ENCODE data around the gene RPAIN. TPM values are rescaled to one million over a fixed set of nuclear protein-coding genes. Genes with fewer than 3 reads are reported as not detected.

The RPAIN gene
- total and polyA plus RNA-seq, 2 experiments from 2014 or later = 69.7 to 115 TPM

DNA sequence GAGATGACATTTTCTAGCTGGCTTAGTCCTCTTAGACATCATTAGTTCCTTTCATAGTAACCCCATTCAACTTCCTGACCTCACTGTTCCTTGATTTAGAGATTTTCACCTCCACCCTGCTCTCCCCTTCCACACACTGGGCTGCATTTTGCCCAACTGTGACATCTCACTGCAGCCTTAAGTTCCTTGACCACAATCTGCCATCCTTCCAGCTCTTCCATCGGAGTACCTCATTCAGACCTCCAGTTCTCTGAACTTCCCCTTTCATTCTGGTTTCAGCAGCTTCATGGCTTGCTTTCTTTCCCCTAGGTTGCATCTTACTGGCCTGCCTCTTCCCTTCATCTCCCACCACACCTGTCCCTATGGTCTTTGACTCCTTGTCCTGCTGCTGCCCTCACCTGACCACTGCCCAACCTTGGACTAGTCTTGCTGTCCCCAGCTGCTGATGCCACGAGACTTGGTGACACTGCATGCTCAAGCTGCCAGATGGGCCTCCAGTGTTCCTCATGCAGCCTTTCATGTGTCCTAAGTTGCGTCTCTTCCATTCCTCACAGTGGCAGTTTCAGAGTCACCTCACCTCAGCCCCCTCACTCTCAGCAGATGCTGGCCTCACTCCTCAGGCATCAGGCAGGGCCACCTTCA is 41.3 kb upstream of the RPAIN start:
- no peak overlapping the region for H3K4me3 Mint-ChIP-seq
- peaks cover 44% of the 10 kb centered on the region for H3K36me3 ChIP-seq (ENCODE audit: insufficient read depth)
- no peak overlapping the region for H3K4me3 ChIP-seq
- H3K27ac ChIP-seq (ENCODE audit: low read depth) = peak overlapping the region; percentile 32; the same call in 1 of the 2 replicates
- no peak overlapping the region for H2AFZ ChIP-seq
- H3K4me2 ChIP-seq = no peak overlapping the region
- no peaks in the 10 kb centered on the region for H3K9me3 Mint-ChIP-seq
- H3K79me2 ChIP-seq (replicated peaks; ENCODE audit: insufficient read depth) = no peaks in the 10 kb centered on the region
- H4K20me1 ChIP-seq (replicated peaks; ENCODE audit: insufficient read depth) = 0 out of 2 replicates have a peak, but pooled peaks cover 8% of the 10 kb centered on the region
- TF ChIP-seq EZH2 (IDR thresholded peaks at IDR 0.05; ENCODE audit: low read depth, unreplicated experiment) (no peak), EZH2phosphoT487 (IDR thresholded peaks at IDR 0.05; ENCODE audit: unreplicated experiment) (no peak), NANOG (IDR thresholded peaks at IDR 0.05; ENCODE audit: borderline replicate concordance) (no peak), ZNF114 (CRISPR knock-in tag; IDR thresholded peaks at IDR 0.05) (no peak)
- TF ChIP-seq, protein P1, sequence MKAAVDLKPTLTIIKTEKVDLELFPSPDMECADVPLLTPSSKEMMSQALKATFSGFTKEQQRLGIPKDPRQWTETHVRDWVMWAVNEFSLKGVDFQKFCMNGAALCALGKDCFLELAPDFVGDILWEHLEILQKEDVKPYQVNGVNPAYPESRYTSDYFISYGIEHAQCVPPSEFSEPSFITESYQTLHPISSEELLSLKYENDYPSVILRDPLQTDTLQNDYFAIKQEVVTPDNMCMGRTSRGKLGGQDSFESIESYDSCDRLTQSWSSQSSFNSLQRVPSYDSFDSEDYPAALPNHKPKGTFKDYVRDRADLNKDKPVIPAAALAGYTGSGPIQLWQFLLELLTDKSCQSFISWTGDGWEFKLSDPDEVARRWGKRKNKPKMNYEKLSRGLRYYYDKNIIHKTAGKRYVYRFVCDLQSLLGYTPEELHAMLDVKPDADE (IDR thresholded peaks at IDR 0.05) = no peak
- no peaks in the 10 kb centered on the region for H3K27me3 ChIP-seq (ENCODE audit: insufficient read depth)
- no peaks in the 10 kb centered on the region for H3K9me2 ChIP-seq (ENCODE audit: insufficient read depth)
- H3F3A ChIP-seq (replicated peaks; ENCODE audit: low read depth) = peaks cover 40% of the 10 kb centered on the region
- H3K4me1 Mint-ChIP-seq = peaks cover 3% of the 10 kb centered on the region; the same call in 1 of the 3 replicates
- peaks cover 11% of the 10 kb centered on the region for H3K27me3 Mint-ChIP-seq (ENCODE audit: insufficient read depth, low read depth, poor library complexity)
- H3K4me1 ChIP-seq (ENCODE audit: insufficient read depth) = no peaks in the 10 kb centered on the region
- no peak overlapping the region for H3K27ac Mint-ChIP-seq
- no peak for DNase-seq (ENCODE audit: low spot score)
- ATAC-seq = no peak
- H3K36me3 Mint-ChIP-seq (ENCODE audit: low read depth) = peaks cover 77% of the 10 kb centered on the region

GRCh38 chr17:5379351-5380107 is 40.5 kb upstream of the RPAIN start:
- H3K27ac Mint-ChIP-seq = peak overlapping the region; percentile 18; the same call in 1 of the 2 replicates

More at GRCh38 chr17:5379351-5380107, 40.5 kb upstream of the RPAIN start:
- Histone ChIP-seq H3K4me2 (no peak overlapping the region), H4K20me1 (replicated peaks; ENCODE audit: insufficient read depth) (peaks cover 13% of the 10 kb centered on the region; the same call in 1 of the 2 replicates), H3F3A (replicated peaks; ENCODE audit: low read depth) (peaks cover 47% of the 10 kb centered on the region), H3K9me2 (ENCODE audit: insufficient read depth) (no peaks in the 10 kb centered on the region), H3K36me3 (ENCODE audit: insufficient read depth) (peaks cover 49% of the 10 kb centered on the region), H3K4me3 (no peak overlapping the region), H3K27me3 (ENCODE audit: insufficient read depth) (no peaks in the 10 kb centered on the region), H2AFZ (no peak overlapping the region), H3K27ac (ENCODE audit: low read depth) (no peak overlapping the region), H3K79me2 (replicated peaks; ENCODE audit: insufficient read depth) (no peaks in the 10 kb centered on the region), H3K4me1 (ENCODE audit: insufficient read depth) (no peaks in the 10 kb centered on the region)
- TF ChIP-seq POLR2AphosphoS5 (IDR thresholded peaks at IDR 0.05; ENCODE audit: low read depth) (peak; percentile 19; the same call in 1 of the 2 replicates), CTCF (conservative IDR thresholded peaks at IDR 0.05; ENCODE audit: low read depth in 2 of 2) (no peak), EZH2 (IDR thresholded peaks at IDR 0.05; ENCODE audit: low read depth, unreplicated experiment) (no peak)
- ATAC-seq (no peak), DNase-seq (ENCODE audit: low spot score) (no peak)
- Mint-ChIP-seq H3K4me3 (no peak overlapping the region), H3K27me3 (ENCODE audit: insufficient read depth, low read depth, poor library complexity) (peaks cover 11% of the 10 kb centered on the region), H3K9me3 (no peaks in the 10 kb centered on the region), H3K36me3 (ENCODE audit: low read depth) (peaks cover 80% of the 10 kb centered on the region), H3K4me1 (peaks cover 3% of the 10 kb centered on the region; the same call in 1 of the 3 replicates)
